B cell (primary cell): ENCODE measurements around the gene ZBTB16. TPM values are rescaled to one million over a fixed set of nuclear protein-coding genes. Genes with fewer than 3 reads are reported as not detected.

Experiments used
- ATAC-seq: fragments of 200-7000 bp; cut with Tn5 transposase; one replicate; pipeline ENCODE4 v1.10.0; 2021; ENCODE audit warnings: low read depth, mild to moderate bottlenecking, moderate number of reproducible peaks, moderate library complexity
- CTCF ChIA-PET: fragments of 350-600 bp; sonication (Branson Sonifier 250); formaldehyde crosslinking; loops from one replicate; lab custom pipeline; 2021; ENCODE audit warnings: antibody characterized with exemption, inconsistent platforms; lab: Charles Lee
- POLR2A ChIA-PET: fragments of 350-600 bp; sonication (Branson Sonifier 250); formaldehyde crosslinking; loops from one replicate; lab custom pipeline; 2021; ENCODE audit warnings: antibody characterized with exemption; lab: Charles Lee
- DNase-seq: peaks from one replicate; pipeline ENCODE4 v3.0.0; 2013
- H2AFZ ChIP-seq: 2 replicates; pipeline ENCODE4 v1.6.1; 2012; ENCODE audit warnings: mild to moderate bottlenecking, low read depth, low read length; ENCODE audit not compliant: insufficient read depth, poor library complexity, severe bottlenecking
- H3K27ac ChIP-seq, 2 donors: 1 replicate in 1 of 2; 2 replicates in 1 of 2; pipeline ENCODE4 v1.5.1; 2012 to 2013; ENCODE audit warnings: low read length in 2 of 2, mild to moderate bottlenecking in 2 of 2, moderate library complexity in 1 of 2
- H3K27me3 ChIP-seq, 4 experiments: fragments of 200-600 bp in 1 of 4; sonication (generic) in 1 of 4; replicated peaks in 1 of 4; 1 replicate in 2 of 4; 2 replicates in 2 of 4; pipeline versions ENCODE4 v1.6.1 to v1.7.0; 2013 to 2016; ENCODE audit warnings: low read length in 3 of 4, mild to moderate bottlenecking in 2 of 4, mixed read lengths in 1 of 4, moderate library complexity in 1 of 4; ENCODE audit not compliant: insufficient read depth in 4 of 4, control insufficient read depth in 3 of 4; ENCODE audit errors: control extremely low read depth in 1 of 4
- H3K36me3 ChIP-seq, 2 experiments: replicated peaks in 1 of 2; 1 replicate in 1 of 2; 2 replicates in 1 of 2; pipeline versions ENCODE4 v1.6.1 to v1.7.1; 2013; ENCODE audit warnings: low read length in 1 of 2; ENCODE audit not compliant: insufficient read depth in 2 of 2, control insufficient read depth in 1 of 2; ENCODE audit errors: control extremely low read depth in 1 of 2, extremely low read depth in 1 of 2
- H3K4me1 ChIP-seq, 2 donors: fragments of 200-600 bp in 1 of 2; sonication (generic) in 1 of 2; 1 replicate in 1 of 2; 2 replicates in 1 of 2; pipeline versions ENCODE4 v1.5.1 to v1.6.1; 2013 to 2017; ENCODE audit warnings: low read length in 2 of 2; ENCODE audit not compliant: control insufficient read depth in 2 of 2, insufficient read depth in 2 of 2
- H3K4me2 ChIP-seq: replicated peaks from 2 replicates; pipeline ENCODE3; 2012; ENCODE audit warnings: mild to moderate bottlenecking, low read depth, low read length; ENCODE audit not compliant: poor library complexity, severe bottlenecking
- H3K4me3 ChIP-seq, 5 experiments: fragments of 200-600 bp in 1 of 5; sonication (generic) in 1 of 5; 1 replicate in 3 of 5; 2 replicates in 2 of 5; pipeline versions ENCODE4 v1.5.1 to v1.7.0; 2011 to 2016; ENCODE audit warnings: low read length in 4 of 5, mild to moderate bottlenecking in 4 of 5, low read depth in 2 of 5, control low read depth in 1 of 5, moderate library complexity in 1 of 5; ENCODE audit not compliant: insufficient read depth in 1 of 5; ENCODE audit errors: control extremely low read depth in 1 of 5, extremely low read depth in 1 of 5
- H3K79me2 ChIP-seq: fragments of 200-600 bp; sonication (generic); one replicate; pipeline ENCODE4 v1.6.0; 2016; ENCODE audit warnings: low read length; ENCODE audit not compliant: control insufficient read depth, insufficient read depth
- H3K9ac ChIP-seq: fragments of 200-600 bp; sonication (generic); 2 replicates; pipeline ENCODE4 v1.6.1; 2017; ENCODE audit warnings: mild to moderate bottlenecking, low read length, moderate library complexity
- H3K9me3 ChIP-seq, 3 donors: one replicate each; pipeline versions ENCODE4 v1.6.1 to v1.7.1; 2013; ENCODE audit warnings: low read length in 2 of 3; ENCODE audit not compliant: control insufficient read depth in 2 of 3, insufficient read depth in 1 of 3; ENCODE audit errors: control extremely low read depth in 1 of 3
- H4K20me1 ChIP-seq: 2 replicates; pipeline ENCODE4 v1.6.0; 2012; ENCODE audit warnings: mild to moderate bottlenecking, low read length; ENCODE audit not compliant: insufficient read depth, control insufficient read depth, poor library complexity, severe bottlenecking
- H3K27ac Mint-ChIP-seq: one replicate; pipeline ENCODE4 v1.8.0; 2021; ENCODE audit warnings: mixed read lengths
- H3K27me3 Mint-ChIP-seq: one replicate; pipeline ENCODE4 v1.8.0; 2021; ENCODE audit warnings: mixed read lengths
- H3K4me1 Mint-ChIP-seq: one replicate; pipeline ENCODE4 v1.8.0; 2021; ENCODE audit warnings: mixed read lengths
- H3K4me3 Mint-ChIP-seq: one replicate; pipeline ENCODE4 v1.8.0; 2021; ENCODE audit warnings: mixed read lengths
- H3K9me3 Mint-ChIP-seq: one replicate; pipeline ENCODE4 v1.8.0; 2022; ENCODE audit warnings: mixed read lengths; ENCODE audit not compliant: insufficient read depth
- CTCF ChIP-seq: fragments of 200-600 bp; IDR thresholded peaks from one replicate; pipeline ENCODE4 v1.8.0; 2022; ENCODE audit warnings: antibody characterized with exemption, mild to moderate bottlenecking
- EZH2 ChIP-seq: IDR thresholded peaks from 2 replicates; pipeline ENCODE4 v1.6.1; 2012; ENCODE audit warnings: borderline replicate concordance, low read depth, mild to moderate bottlenecking, moderate library complexity, low read length; ENCODE audit not compliant: insufficient read depth, poor library complexity, severe bottlenecking
- WGBS: methylation state at CpG from one replicate; pipeline ENCODE4 v1.1.5; 2013; ENCODE audit warnings: missing lambda C conversion rate; ENCODE audit not compliant: insufficient coverage; 5-methylcytosine and 5-hydroxymethylcytosine counted together
- intact Hi-C: fragments of 100-400 bp; cut with micrococcal nuclease; formaldehyde crosslinking; loops from one replicate; pipeline ENCODE4 v1.10.0; 2022
- polyA plus RNA-seq: library from polyadenylated mRNA; depleted of rRNA; stranded (reverse); fragments of >200 nt; gene quantifications from 2 replicates; pipeline ENCODE4 v1.2.3, GENCODE V29; 2012
- total RNA-seq, 2 donors: library from RNA; stranded (reverse); fragments of 120-200 nt in 1 of 2; gene quantifications; 1 replicate in 1 of 2; 2 replicates in 1 of 2; pipeline versions ENCODE4 v1.2.3 to v1.2.4, GENCODE V29; 2013 to 2022

ZBTB16 gene
- total and polyA plus RNA-seq, 2 donors (not counting 1 experiment from before 2014, with no cell fraction given), result 16.0 to 20.6 TPM

- ChIA-PET POLR2A (no interaction called here), CTCF (no interaction called here)
- Mint-ChIP-seq H3K9me3 (no peaks in the 10 kb centered on the region), H3K4me3 (peak overlapping the region; percentile 49), H3K27me3 (peaks cover 68% of the 10 kb centered on the region), H3K27ac (no peak overlapping the region), H3K4me1 (peaks cover 19% of the 10 kb centered on the region)
- WGBS, result 32% methylated on average over 3 of the region's 12 CpGs
- Histone ChIP-seq H3K4me3 (peak overlapping the region in 3 of 5 experiments; percentile 34 to 45 (median 43)), H3K79me2 (peaks cover 20% of the 10 kb centered on the region), H4K20me1 (no peaks in the 10 kb centered on the region), H3K27me3 (peaks cover 0 to 6% (median 3%) of the 10 kb centered on the region in 4 experiments), H3K4me2 (peak overlapping the region; percentile 59), H3K9ac (peak overlapping the region; percentile 37), H3K36me3 (no peaks in the 10 kb centered on the region), H3K27ac (no peak overlapping the region), H3K4me1 (peaks cover 12 to 29% of the 10 kb centered on the region in 2 donors), H3K9me3 (no peaks in the 10 kb centered on the region), H2AFZ (peak overlapping the region; percentile 8)
- ATAC-seq (no peak), DNase-seq (peak; percentile 31)
- intact Hi-C loops, result no loop called here
- no peak for TF ChIP-seq EZH2
- no peak for TF ChIP-seq CTCF
Observed at GRCh38 chr11:114110952-114111947, 51.7 kb downstream of the ZBTB16 start.

- Histone ChIP-seq H3K27ac (no peak overlapping the region), H3K27me3 (peaks cover 0 to 5% (median 0%) of the 10 kb centered on the region in 4 experiments), H3K79me2 (peaks cover 5% of the 10 kb centered on the region), H3K36me3 (no peaks in the 10 kb centered on the region), H3K4me3 (no peak overlapping the region), H3K4me1 (peaks cover 6 to 13% of the 10 kb centered on the region in 2 donors), H4K20me1 (no peaks in the 10 kb centered on the region), H3K9ac (no peak overlapping the region), H3K4me2 (no peak overlapping the region), H3K9me3 (no peaks in the 10 kb centered on the region), H2AFZ (no peak overlapping the region)
- H3K27ac Mint-ChIP-seq, result no peak overlapping the region
- DNase-seq, result no peak
- CTCF ChIA-PET, result no interaction called here
- ATAC-seq, result no peak
- 93% methylated on average over 6 of the region's 14 CpGs for WGBS
- TF ChIP-seq EZH2 (no peak), CTCF (no peak)
- no peaks in the 10 kb centered on the region for H3K9me3 Mint-ChIP-seq
- H3K27me3 Mint-ChIP-seq, result peaks cover 62% of the 10 kb centered on the region
- intact Hi-C loops, result no loop called here
- peaks cover 13% of the 10 kb centered on the region for H3K4me1 Mint-ChIP-seq
- no peak overlapping the region for H3K4me3 Mint-ChIP-seq
- POLR2A ChIA-PET, result no interaction called here
Observed at GRCh38 chr11:114115451-114115928, 56.0 kb downstream of the ZBTB16 start.
